H1 (cell line): ENCODE data around the gene SKAP2. TPM values are rescaled to one million over a fixed set of nuclear protein-coding genes. Genes with fewer than 3 reads are reported as not detected.

ENCODE experiments used
- CTCF ChIA-PET: fragments of 300-600 bp; sonication (Branson Sonifier 250); formaldehyde crosslinking; loops from one replicate; lab custom pipeline; 2021; ENCODE audit not compliant: partially characterized antibody; lab: Charles Lee
- POLR2A ChIA-PET: fragments of 300-600 bp; sonication (Branson Sonifier 250); formaldehyde crosslinking; loops from one replicate; lab custom pipeline; 2021; ENCODE audit warnings: inconsistent platforms; ENCODE audit not compliant: partially characterized antibody; lab: Charles Lee
- DNase-seq, 2 experiments: peaks; one replicate each; pipeline versions ENCODE4 v3.0.0 to v3.0.0-alpha.2; 2010 to 2022; ENCODE audit warnings: low spot score in 2 of 2, low read depth in 1 of 2, mixed read lengths in 1 of 2
- FAIRE-seq: peaks from 2 replicates; lab custom pipeline; 2011; peaks lifted over from hg19 to GRCh38; lab: Jason Lieb, UNC
- H2AFZ ChIP-seq: 2 replicates; pipeline ENCODE4 v1.8.1; 2012; ENCODE audit warnings: low read length, inconsistent platforms
- H2AK5ac ChIP-seq: 2 replicates; pipeline ENCODE4 v1.6.1; 2013; ENCODE audit warnings: low read depth, low read length
- H2BK120ac ChIP-seq: replicated peaks from 2 replicates; pipeline ENCODE3; 2013; ENCODE audit warnings: low read depth, low read length, inconsistent platforms
- H2BK12ac ChIP-seq: 2 replicates; pipeline ENCODE4 v1.6.1; 2013; ENCODE audit warnings: low read depth, low read length
- H2BK15ac ChIP-seq: 2 replicates; pipeline ENCODE4 v1.6.1; 2013; ENCODE audit warnings: low read length
- H2BK20ac ChIP-seq: 2 replicates; pipeline ENCODE4 v1.6.1; 2013; ENCODE audit warnings: low read length
- H2BK5ac ChIP-seq: 2 replicates; pipeline ENCODE4 v1.6.1; 2013; ENCODE audit warnings: low read depth, low read length
- H3K14ac ChIP-seq: 2 replicates; pipeline ENCODE4 v1.6.1; 2013; ENCODE audit warnings: inconsistent platforms; ENCODE audit not compliant: insufficient read length
- H3K18ac ChIP-seq: 2 replicates; pipeline ENCODE4 v1.6.1; 2013; ENCODE audit warnings: low read length; ENCODE audit errors: extremely low read depth
- H3K23ac ChIP-seq: 2 replicates; pipeline ENCODE4 v1.6.1; 2013; ENCODE audit warnings: inconsistent platforms; ENCODE audit not compliant: insufficient read length
- H3K23me2 ChIP-seq: 2 replicates; pipeline ENCODE4 v1.6.1; 2013; ENCODE audit warnings: low read depth, low read length
- H3K27ac ChIP-seq: 2 replicates; pipeline ENCODE4 v1.6.1; 2011; ENCODE audit warnings: low read depth, low read length, inconsistent platforms
- H3K27me3 ChIP-seq, 4 experiments: replicated peaks in 1 of 4; 1 replicate in 1 of 4; 2 replicates in 3 of 4; pipeline versions ENCODE4 v1.6.1 to v1.8.1; 2011 to 2013; ENCODE audit warnings: low read length in 3 of 4, mild to moderate bottlenecking in 3 of 4, inconsistent platforms in 2 of 4, mixed read lengths in 2 of 4, moderate library complexity in 1 of 4; ENCODE audit not compliant: control insufficient read depth in 3 of 4, insufficient read depth in 3 of 4; ENCODE audit errors: extremely low read depth in 1 of 4
- H3K36me3 ChIP-seq, 4 experiments: 2 replicates each; pipeline versions ENCODE4 v1.6.1 to v1.8.1; 2011 to 2013; ENCODE audit warnings: mild to moderate bottlenecking in 4 of 4, low read length in 3 of 4, moderate library complexity in 2 of 4, control low read depth in 1 of 4, inconsistent platforms in 1 of 4; ENCODE audit not compliant: insufficient read depth in 4 of 4, control insufficient read depth in 2 of 4
- H3K4ac ChIP-seq: replicated peaks from 2 replicates; pipeline ENCODE3; 2013; ENCODE audit warnings: low read length, low read depth, mixed read lengths, inconsistent platforms; ENCODE audit not compliant: insufficient read length
- H3K4me1 ChIP-seq, 4 experiments: replicated peaks in 1 of 4; 1 replicate in 1 of 4; 2 replicates in 3 of 4; pipeline versions ENCODE4 v1.6.1 to v1.8.1; 2011 to 2013; ENCODE audit warnings: low read length in 3 of 4, inconsistent platforms in 2 of 4, mixed read lengths in 1 of 4; ENCODE audit not compliant: insufficient read depth in 4 of 4, control insufficient read depth in 3 of 4
- H3K4me2 ChIP-seq, 2 experiments: 2 replicates each; pipeline versions ENCODE4 v1.6.1 to v1.8.1; 2011 to 2013; ENCODE audit warnings: low read depth in 2 of 2, low read length in 2 of 2, control low read depth in 1 of 2, inconsistent platforms in 1 of 2, mild to moderate bottlenecking in 1 of 2; ENCODE audit not compliant: insufficient read depth in 1 of 2
- H3K4me3 ChIP-seq, 4 experiments: fragments of 200-600, 300-600 bp in 1 of 4; sonication (generic), shearing (Covaris generic), sonication (Bioruptor Twin) in 1 of 4; 2 replicates each; pipeline versions ENCODE4 v1.5.1 to v1.8.1; 2011 to 2016; ENCODE audit warnings: low read length in 4 of 4, low read depth in 3 of 4, control low read depth in 2 of 4, inconsistent platforms in 2 of 4, mild to moderate bottlenecking in 2 of 4, mixed read lengths in 1 of 4, moderate library complexity in 1 of 4; ENCODE audit not compliant: insufficient read depth in 2 of 4; ENCODE audit errors: extremely low read depth in 1 of 4
- H3K56ac ChIP-seq: replicated peaks from 2 replicates; pipeline ENCODE3; 2013; ENCODE audit warnings: low read depth, mild to moderate bottlenecking, mixed read lengths, low read length, inconsistent platforms; ENCODE audit not compliant: insufficient read length
- H3K79me1 ChIP-seq: 2 replicates; pipeline ENCODE4 v1.6.1; 2013; ENCODE audit warnings: low read depth, low read length, control low read depth
- H3K79me2 ChIP-seq, 2 experiments: 2 replicates each; pipeline versions ENCODE4 v1.6.1 to v1.8.1; 2012 to 2013; ENCODE audit warnings: low read length in 2 of 2, mild to moderate bottlenecking in 2 of 2, inconsistent platforms in 1 of 2; ENCODE audit not compliant: insufficient read depth in 2 of 2, control insufficient read depth in 1 of 2
- H3K9ac ChIP-seq, 4 experiments: replicated peaks in 1 of 4; 1 replicate in 1 of 4; 2 replicates in 3 of 4; pipeline versions ENCODE4 v1.6.1 to v1.8.1; 2011 to 2013; ENCODE audit warnings: low read depth in 3 of 4, low read length in 3 of 4, control low read depth in 2 of 4, mild to moderate bottlenecking in 2 of 4, moderate library complexity in 2 of 4, inconsistent platforms in 1 of 4; ENCODE audit errors: extremely low read depth in 1 of 4
- H3K9me3 ChIP-seq, 2 experiments: 2 replicates each; pipeline versions ENCODE4 v1.6.1 to v1.8.1; 2012 to 2013; ENCODE audit warnings: mild to moderate bottlenecking in 2 of 2, moderate library complexity in 2 of 2, control low read depth in 1 of 2, inconsistent platforms in 1 of 2, low read depth in 1 of 2, low read length in 1 of 2, mixed read lengths in 1 of 2; ENCODE audit not compliant: insufficient read depth in 2 of 2
- H4K20me1 ChIP-seq, 2 experiments: replicated peaks in 1 of 2; 2 replicates each; pipeline versions ENCODE3 to v1.8.1; 2011 to 2013; ENCODE audit warnings: inconsistent platforms in 2 of 2, low read length in 2 of 2, mild to moderate bottlenecking in 1 of 2; ENCODE audit not compliant: insufficient read depth in 2 of 2, control insufficient read depth in 1 of 2
- H4K5ac ChIP-seq: 2 replicates; pipeline ENCODE4 v1.6.1; 2013; ENCODE audit warnings: low read length, low read depth, mixed read lengths, inconsistent platforms; ENCODE audit not compliant: insufficient read length
- H4K8ac ChIP-seq: 2 replicates; pipeline ENCODE4 v1.8.0; 2013; ENCODE audit warnings: mild to moderate bottlenecking, moderate library complexity, low read length, inconsistent platforms; ENCODE audit not compliant: insufficient read depth; ENCODE audit errors: extremely low read depth
- H4K91ac ChIP-seq: replicated peaks from 2 replicates; pipeline ENCODE3; 2013; ENCODE audit warnings: low read length, mixed read lengths, inconsistent platforms; ENCODE audit not compliant: insufficient read length
- BACH1 ChIP-seq: IDR thresholded peaks from 2 replicates; pipeline ENCODE4 v1.6.1; 2012; ENCODE audit warnings: low read length, improper control_type of control experiment
- BCL11A ChIP-seq, 2 experiments: IDR thresholded peaks; one replicate each; pipeline ENCODE4 v1.6.1; 2011; ENCODE audit warnings: low read depth in 2 of 2, low read length in 2 of 2, mild to moderate bottlenecking in 2 of 2
- CBX5 ChIP-seq: fragments of 300-800, 300-1000 bp; sonication (generic); IDR thresholded peaks from 2 replicates; pipeline ENCODE4 v1.7.1; 2016; ENCODE audit warnings: antibody characterized with exemption, low read length, low read depth
- EZH2 ChIP-seq: fragments of 200-600 bp; sonication (generic); IDR thresholded peaks from 2 replicates; pipeline ENCODE4 v1.7.1; 2012; ENCODE audit warnings: low read depth, mild to moderate bottlenecking, moderate library complexity, low read length, inconsistent platforms; ENCODE audit not compliant: severe bottlenecking
- FOSL1 ChIP-seq: IDR thresholded peaks from 2 replicates; pipeline ENCODE4 v1.6.1; 2011; ENCODE audit warnings: mild to moderate bottlenecking, low read depth, low read length, moderate library complexity; ENCODE audit not compliant: insufficient read depth
- HDAC2 ChIP-seq, 2 experiments: fragments of 300-600 bp in 1 of 2; sonication (generic) in 1 of 2; IDR thresholded peaks; 2 replicates each; pipeline ENCODE4 v1.6.1; 2011 to 2012; ENCODE audit warnings: low read depth in 2 of 2, low read length in 2 of 2, mild to moderate bottlenecking in 2 of 2, moderate library complexity in 2 of 2, borderline replicate concordance in 1 of 2, inconsistent platforms in 1 of 2
- JUN ChIP-seq: IDR thresholded peaks from 2 replicates; pipeline ENCODE4 v1.6.1; 2011; ENCODE audit warnings: low read depth, mild to moderate bottlenecking, improper control_type of control experiment, low read length
- JUND ChIP-seq: IDR thresholded peaks from 2 replicates; pipeline ENCODE4 v1.6.1; 2011; ENCODE audit warnings: mild to moderate bottlenecking, improper control_type of control experiment, low read length
- KDM4A ChIP-seq: IDR thresholded peaks from one replicate; pipeline ENCODE4 v1.7.1; 2012; ENCODE audit warnings: low read depth, mild to moderate bottlenecking, moderate library complexity, low read length, inconsistent platforms; ENCODE audit not compliant: severe bottlenecking
- MAFK ChIP-seq: IDR thresholded peaks from 2 replicates; pipeline ENCODE4 v1.6.1; 2012; ENCODE audit warnings: low read depth, mild to moderate bottlenecking, improper control_type of control experiment, low read length
- PHF8 ChIP-seq: fragments of 200-600 bp; sonication (generic); conservative IDR thresholded peaks from 2 replicates; pipeline ENCODE4 v1.7.1; 2012; ENCODE audit warnings: low read depth, mild to moderate bottlenecking, inconsistent platforms, low read length, moderate library complexity
- RNF2 ChIP-seq: fragments of 200-900, 300-1000 bp; sonication (generic); IDR thresholded peaks from 2 replicates; pipeline ENCODE4 v1.7.1; 2016; ENCODE audit warnings: borderline replicate concordance, low read depth, mild to moderate bottlenecking, antibody characterized with exemption, low read length; ENCODE audit not compliant: poor library complexity, severe bottlenecking; ENCODE audit errors: missing control alignments
- SIRT6 ChIP-seq: IDR thresholded peaks from one replicate; pipeline ENCODE4 v1.7.1; 2012; ENCODE audit warnings: low read length, inconsistent platforms
- SP4 ChIP-seq: IDR thresholded peaks from 2 replicates; pipeline ENCODE4 v1.6.1; 2012; ENCODE audit warnings: low read length, inconsistent platforms
- TAF7 ChIP-seq: optimal IDR thresholded peaks from 2 replicates; pipeline ENCODE3; 2011; ENCODE audit warnings: low read depth, mild to moderate bottlenecking, inconsistent platforms, low read length, moderate library complexity, borderline replicate concordance
- TCF12 ChIP-seq: IDR thresholded peaks from 2 replicates; pipeline ENCODE4 v1.6.1; 2011; ENCODE audit warnings: low read depth, mild to moderate bottlenecking, low read length
- polyA plus RNA-seq, 7 experiments: library from polyadenylated mRNA; depleted of rRNA in 3 of 7; stranded (reverse) in 5 of 7; unstranded in 2 of 7; fragments of >200 nt in 5 of 7; fragments of 200-250 nt in 2 of 7; gene quantifications; 1 replicate in 5 of 7; 2 replicates in 1 of 7; 4 replicates in 1 of 7; pipeline versions ENCODE4 v1.2.1 to v1.2.3, GENCODE V29; 2011 to 2013; ENCODE audit warnings: missing spikeins in 2 of 7, mixed read lengths in 2 of 7
- total RNA-seq: library from RNA; stranded (reverse); fragmentation: NEBNext Ultra II Directional; extraction: Animal tissue kit (Norgen Biotek cat#: 25700); gene quantifications from 2 replicates; pipeline ENCODE4 v1.2.1, GENCODE V29; 2021

The SKAP2 gene
- total and polyA plus RNA-seq, 2 of the 8 experiments (the other 6 are each of a cell fraction or from before 2014, with no cell fraction given): 0.53 to 5.1 TPM

GRCh38 chr7:26792006-26792405, 72.4 kb downstream of the SKAP2 start:
- Histone ChIP-seq H3K4me2 (no peak overlapping the region), H3K4me1 (no peaks in the 10 kb centered on the region), H4K20me1 (no peaks in the 10 kb centered on the region), H3K14ac (no peak overlapping the region), H3K27ac (no peak overlapping the region), H3K23me2 (no peaks in the 10 kb centered on the region), H4K91ac (no peak overlapping the region), H3K27me3 (no peaks in the 10 kb centered on the region), H3K23ac (no peak overlapping the region), H3K9me3 (no peaks in the 10 kb centered on the region), H3K56ac (no peak overlapping the region), H3K4me3 (no peak overlapping the region), H3K79me2 (no peaks in the 10 kb centered on the region), H3K18ac (no peak overlapping the region), H4K5ac (no peak overlapping the region), H3K4ac (no peak overlapping the region), H3K79me1 (no peaks in the 10 kb centered on the region; the same call in 1 of the 2 replicates), H2BK15ac (no peak overlapping the region), H3K36me3 (no peaks in the 10 kb centered on the region), H2AFZ (no peak overlapping the region), H4K8ac (no peak overlapping the region), H2BK5ac (no peak overlapping the region), H2AK5ac (no peak overlapping the region), H3K9ac (no peak overlapping the region), H2BK12ac (no peak overlapping the region), H2BK20ac (no peak overlapping the region), H2BK120ac (no peak overlapping the region)
- FAIRE-seq: no peak
- DNase-seq: no peak
- ChIA-PET POLR2A (no interaction called here), CTCF (no interaction called here)
- TF ChIP-seq JUN: no peak
- TF ChIP-seq SP4: no peak
- TF ChIP-seq TCF12: no peak
- TF ChIP-seq CBX5: no peak
- no peak for TF ChIP-seq BCL11A (IDR thresholded peaks at IDR 0.05; ENCODE audit: low read depth in 2 of 2, low read length in 2 of 2)
- no peak for TF ChIP-seq FOSL1
- no peak for TF ChIP-seq MAFK
- no peak for TF ChIP-seq JUND
- no peak for TF ChIP-seq BACH1
- no peak for TF ChIP-seq PHF8
- TF ChIP-seq TAF7: no peak
- TF ChIP-seq EZH2: no peak
- TF ChIP-seq HDAC2 (IDR thresholded peaks at IDR 0.05; ENCODE audit: borderline replicate concordance in 1 of 2, low read depth in 2 of 2, low read length in 2 of 2): no peak
- TF ChIP-seq RNF2: no peak
- TF ChIP-seq SIRT6: no peak
- TF ChIP-seq KDM4A: no peak
